Stimulated activated CD4-positive, alpha-beta T cell treated with anti-CD3 and anti-CD28 coated beads, Interleukin-1b, Interleukin-23, amount 100 ng/mL, for 24 hours (primary cell): ENCODE data around the gene SOX3.

Source experiments
- DNase-seq, 4 experiments: peaks; one replicate each; pipeline ENCODE4 v3.0.0-alpha.2; 2020; ENCODE audit warnings: low read depth in 4 of 4, low spot score in 1 of 4

Gene SOX3

GRCh38 chrX:140500441-140500840, 4.4 kb downstream of the SOX3 start:
- no peak for DNase-seq

GRCh38 chrX:140495739-140496138, 9.1 kb downstream of the SOX3 start:
- DNase-seq: no peak

GRCh38 chrX:140492066-140492994, 12.5 kb downstream of the SOX3 start:
- DNase-seq: no peak

- DNase-seq: no peak
Observed at GRCh38 chrX:140480765-140481164, 24.1 kb downstream of the SOX3 start.

- no peak for DNase-seq
Observed at GRCh38 chrX:140477987-140478386, 26.9 kb downstream of the SOX3 start.

GRCh38 chrX:140475025-140475424, 29.8 kb downstream of the SOX3 start:
- no peak for DNase-seq

- no peak for DNase-seq
Observed at GRCh38 chrX:140467211-140467610, 37.7 kb downstream of the SOX3 start.
